HG03378 (cell line): ENCODE measurements around the gene ALCAM.
"Not testable (repeated sequence)": the region's sequence is repeated elsewhere in the genome, so short reads cannot be mapped to it uniquely, and the experiment has no call there.

ENCODE experiments used
- ATAC-seq: cut with Tn5 transposase; IDR thresholded peaks from one replicate; pipeline ENCODE4 v1.9.1; 2021; ENCODE audit warnings: mild to moderate bottlenecking, moderate library complexity; ENCODE audit not compliant: unreplicated experiment

ALCAM gene

GRCh38 chr3:105571005-105571404 lies 204.3 kb downstream of the ALCAM start:
- no peak for ATAC-seq

GRCh38 chr3:105572501-105572900 lies 205.8 kb downstream of the ALCAM start:
- ATAC-seq = no peak

- ATAC-seq = no peak
Observed at GRCh38 chr3:105579439-105579838, 212.7 kb downstream of the ALCAM start.

- ATAC-seq = no peak
Observed at GRCh38 chr3:105580296-105580965, 213.7 kb downstream of the ALCAM start.

- no peak for ATAC-seq
Observed at GRCh38 chr3:105582015-105582414, 215.3 kb downstream of the ALCAM start.

- no peak for ATAC-seq
Observed at GRCh38 chr3:105584003-105584790, 217.5 kb downstream of the ALCAM start.

- no peak for ATAC-seq
Observed at GRCh38 chr3:105593315-105593714, 226.6 kb downstream of the ALCAM start.

GRCh38 chr3:105594219-105594618 lies 227.5 kb downstream of the ALCAM start:
- no peak for ATAC-seq

- ATAC-seq = no peak
Observed at GRCh38 chr3:105598042-105598796, 231.5 kb downstream of the ALCAM start.

- ATAC-seq = no peak
Observed at GRCh38 chr3:105599350-105599749, 232.6 kb downstream of the ALCAM start.

GRCh38 chr3:105601756-105602155 lies 235.0 kb downstream of the ALCAM start:
- ATAC-seq = not testable (repeated sequence)

GRCh38 chr3:105602286-105602685 lies 235.6 kb downstream of the ALCAM start:
- ATAC-seq = not testable (repeated sequence)

- ATAC-seq = not testable (repeated sequence)
Observed at GRCh38 chr3:105603516-105603915, 236.8 kb downstream of the ALCAM start.

- no peak for ATAC-seq
Observed at GRCh38 chr3:105606016-105606415, 239.3 kb downstream of the ALCAM start.

- ATAC-seq = no peak
Observed at GRCh38 chr3:105608623-105609022, 241.9 kb downstream of the ALCAM start.

GRCh38 chr3:105610473-105610872 lies 243.8 kb downstream of the ALCAM start:
- ATAC-seq = no peak

- ATAC-seq = no peak
Observed at GRCh38 chr3:105611304-105612192, 244.8 kb downstream of the ALCAM start.

GRCh38 chr3:105613120-105613519 lies 246.4 kb downstream of the ALCAM start:
- no peak for ATAC-seq

GRCh38 chr3:105614288-105615030 lies 247.8 kb downstream of the ALCAM start:
- ATAC-seq = no peak

- ATAC-seq = no peak
Observed at GRCh38 chr3:105615814-105616213, 249.1 kb downstream of the ALCAM start.
